SJSA1 (cell line): Measurements from ENCODE around the gene HEATR9. TPM values are rescaled to one million over a fixed set of nuclear protein-coding genes. Genes with fewer than 3 reads are reported as not detected.
"Not testable (repeated sequence)": the region's sequence is repeated elsewhere in the genome, so short reads cannot be mapped to it uniquely, and the experiment has no call there.

Experiments used
- DNase-seq, 2 experiments: peaks; one replicate each; pipeline ENCODE4 v3.0.0-alpha.2; 2015 to 2020; ENCODE audit warnings: low spot score in 2 of 2, low read depth in 1 of 2
- H3K27ac ChIP-seq: fragments of 250-450 bp; sonication (Bioruptor Pico); 2 replicates; pipeline ENCODE4 v1.5.1; 2020; ENCODE audit warnings: mild to moderate bottlenecking, moderate library complexity
- H3K27me3 ChIP-seq: fragments of 250-450 bp; sonication (Bioruptor Pico); replicated peaks from 2 replicates; pipeline ENCODE4 v1.5.1; 2020; ENCODE audit warnings: mild to moderate bottlenecking, moderate library complexity
- H3K36me3 ChIP-seq: fragments of 250-450 bp; sonication (Bioruptor Pico); 2 replicates; pipeline ENCODE4 v1.5.1; 2020; ENCODE audit warnings: mild to moderate bottlenecking
- H3K4me1 ChIP-seq: fragments of 250-450 bp; sonication (Bioruptor Pico); replicated peaks from 2 replicates; pipeline ENCODE4 v1.6.1; 2021; ENCODE audit warnings: mild to moderate bottlenecking
- H3K4me3 ChIP-seq: fragments of 250-450 bp; sonication (Bioruptor Pico); 2 replicates; pipeline ENCODE4 v1.5.1; 2020; ENCODE audit warnings: mild to moderate bottlenecking
- H3K9me3 ChIP-seq: fragments of 250-450 bp; sonication (Bioruptor Pico); replicated peaks from 2 replicates; pipeline ENCODE4 v1.5.1; 2020; ENCODE audit warnings: mild to moderate bottlenecking
- total RNA-seq: library from RNA; depleted of rRNA; stranded (reverse); fragments of >200 nt; shearing (Covaris generic); gene quantifications from 2 replicates; pipeline ENCODE4 v1.2.3, GENCODE V29; 2014

Gene HEATR9
- total RNA-seq, 1 experiment from 2014 or later: not detected

GRCh38 chr17:35901631-35902175, 33.0 kb upstream of the HEATR9 start:
- Histone ChIP-seq H3K27ac (no peak overlapping the region), H3K9me3 (no peaks in the 10 kb centered on the region), H3K4me3 (no peak overlapping the region), H3K27me3 (no peaks in the 10 kb centered on the region), H3K36me3 (no peaks in the 10 kb centered on the region), H3K4me1 (no peaks in the 10 kb centered on the region)
- DNase-seq: no peak

- no peak overlapping the region for H3K27ac ChIP-seq
- no peaks in the 10 kb centered on the region for H3K4me1 ChIP-seq
- H3K4me3 ChIP-seq: no peak overlapping the region
- no peaks in the 10 kb centered on the region for H3K9me3 ChIP-seq
- no peaks in the 10 kb centered on the region for H3K27me3 ChIP-seq
- no peaks in the 10 kb centered on the region for H3K36me3 ChIP-seq
- no peak for DNase-seq
Observed at GRCh38 chr17:35900708-35901480, 32.2 kb upstream of the HEATR9 start.

GRCh38 chr17:35900280-35900679, 31.6 kb upstream of the HEATR9 start:
- DNase-seq: no peak
- Histone ChIP-seq H3K4me3 (no peak overlapping the region), H3K36me3 (no peaks in the 10 kb centered on the region)

GRCh38 chr17:35898283-35899070, 29.8 kb upstream of the HEATR9 start:
- H3K9me3 ChIP-seq: no peaks in the 10 kb centered on the region
- H3K4me1 ChIP-seq: no peaks in the 10 kb centered on the region
- H3K27me3 ChIP-seq: no peaks in the 10 kb centered on the region
- no peaks in the 10 kb centered on the region for H3K36me3 ChIP-seq
- H3K4me3 ChIP-seq: no peak overlapping the region
- no peak for DNase-seq
- no peak overlapping the region for H3K27ac ChIP-seq

More at GRCh38 chr17:35900280-35900679, 31.6 kb upstream of the HEATR9 start:
- H3K4me1 ChIP-seq: no peaks in the 10 kb centered on the region
- no peaks in the 10 kb centered on the region for H3K9me3 ChIP-seq
- H3K27me3 ChIP-seq: no peaks in the 10 kb centered on the region
- H3K27ac ChIP-seq: no peak overlapping the region

GRCh38 chr17:35897772-35898171, 29.1 kb upstream of the HEATR9 start:
- DNase-seq, H3K9me3 ChIP-seq, H3K4me1 ChIP-seq, H3K27me3 ChIP-seq, H3K27ac ChIP-seq, H3K36me3 ChIP-seq, H3K4me3 ChIP-seq: not testable (repeated sequence)

- Histone ChIP-seq H3K4me1 (no peaks in the 10 kb centered on the region), H3K36me3 (no peaks in the 10 kb centered on the region), H3K4me3 (no peak overlapping the region), H3K9me3 (no peaks in the 10 kb centered on the region), H3K27me3 (no peaks in the 10 kb centered on the region), H3K27ac (no peak overlapping the region)
- DNase-seq: no peak
Observed at GRCh38 chr17:35895636-35896587, 27.2 kb upstream of the HEATR9 start.

GRCh38 chr17:35894206-35894605, 25.5 kb upstream of the HEATR9 start:
- DNase-seq: no peak
- Histone ChIP-seq H3K27ac (no peak overlapping the region), H3K4me3 (no peak overlapping the region), H3K27me3 (no peaks in the 10 kb centered on the region), H3K36me3 (no peaks in the 10 kb centered on the region), H3K9me3 (no peaks in the 10 kb centered on the region), H3K4me1 (no peaks in the 10 kb centered on the region)

- Histone ChIP-seq H3K36me3 (no peaks in the 10 kb centered on the region), H3K27ac (no peak overlapping the region), H3K4me1 (no peaks in the 10 kb centered on the region), H3K4me3 (no peak overlapping the region), H3K27me3 (no peaks in the 10 kb centered on the region), H3K9me3 (no peaks in the 10 kb centered on the region)
- DNase-seq: no peak
Observed at GRCh38 chr17:35893751-35894150, 25.1 kb upstream of the HEATR9 start.

GRCh38 chr17:35892091-35893035, 23.7 kb upstream of the HEATR9 start:
- H3K27ac ChIP-seq: no peak overlapping the region

GRCh38 chr17:35891269-35891668, 22.6 kb upstream of the HEATR9 start:
- no peak for DNase-seq
- Histone ChIP-seq H3K36me3 (no peaks in the 10 kb centered on the region), H3K27me3 (no peaks in the 10 kb centered on the region), H3K4me1 (no peaks in the 10 kb centered on the region), H3K27ac (no peak overlapping the region), H3K4me3 (no peak overlapping the region), H3K9me3 (no peaks in the 10 kb centered on the region)

More at GRCh38 chr17:35892091-35893035, 23.7 kb upstream of the HEATR9 start:
- Histone ChIP-seq H3K9me3 (no peaks in the 10 kb centered on the region), H3K27me3 (no peaks in the 10 kb centered on the region), H3K4me1 (no peaks in the 10 kb centered on the region), H3K4me3 (no peak overlapping the region), H3K36me3 (no peaks in the 10 kb centered on the region)
- no peak for DNase-seq

GRCh38 chr17:35890774-35891155, 22.1 kb upstream of the HEATR9 start:
- DNase-seq: no peak
- H3K4me1 ChIP-seq: no peaks in the 10 kb centered on the region
- H3K36me3 ChIP-seq: no peaks in the 10 kb centered on the region
- H3K27ac ChIP-seq: no peak overlapping the region
- H3K9me3 ChIP-seq: no peaks in the 10 kb centered on the region
- no peak overlapping the region for H3K4me3 ChIP-seq
- no peaks in the 10 kb centered on the region for H3K27me3 ChIP-seq

- H3K4me1 ChIP-seq: no peaks in the 10 kb centered on the region
- H3K9me3 ChIP-seq: no peaks in the 10 kb centered on the region
- H3K4me3 ChIP-seq: no peak overlapping the region
- peak in 1 of 2 experiments; percentile 11 for DNase-seq
- H3K27me3 ChIP-seq: no peaks in the 10 kb centered on the region
- H3K36me3 ChIP-seq: no peaks in the 10 kb centered on the region
- H3K27ac ChIP-seq: no peak overlapping the region
Observed at GRCh38 chr17:35889818-35890773, 21.4 kb upstream of the HEATR9 start.
